Measurements from ENCODE around the gene NT5C2. TPM values are rescaled to one million over a fixed set of nuclear protein-coding genes. Genes with fewer than 3 reads are reported as not detected.
"Not testable (repeated sequence)": the region's sequence is repeated elsewhere in the genome, so short reads cannot be mapped to it uniquely, and the experiment has no call there.

Gene NT5C2
- total and polyA plus RNA-seq, 5 donors, result 23.3 to 46.1 (median 38.2) TPM

DNA sequence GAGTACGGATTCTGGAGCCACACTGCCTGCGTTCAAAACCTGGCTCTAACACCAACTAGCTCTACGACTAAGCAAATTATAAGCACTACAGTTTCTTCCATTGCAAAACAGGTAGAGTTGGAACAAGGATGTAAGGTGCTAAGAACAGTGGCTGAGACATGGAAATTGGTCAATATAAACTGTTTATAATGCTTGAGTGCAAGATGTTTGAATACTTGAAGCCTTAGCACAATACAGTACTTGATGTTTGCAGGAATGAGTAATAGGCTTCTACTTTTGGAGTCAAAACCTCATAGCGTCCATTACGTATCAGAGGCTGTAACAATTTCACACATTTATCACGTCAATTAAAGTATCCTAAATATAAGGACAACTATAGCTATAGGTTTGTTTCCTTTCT lies 6.9 kb downstream of the NT5C2 start:
- WGBS, result 75% methylated on average over 6 of the region's 6 CpGs

DNA sequence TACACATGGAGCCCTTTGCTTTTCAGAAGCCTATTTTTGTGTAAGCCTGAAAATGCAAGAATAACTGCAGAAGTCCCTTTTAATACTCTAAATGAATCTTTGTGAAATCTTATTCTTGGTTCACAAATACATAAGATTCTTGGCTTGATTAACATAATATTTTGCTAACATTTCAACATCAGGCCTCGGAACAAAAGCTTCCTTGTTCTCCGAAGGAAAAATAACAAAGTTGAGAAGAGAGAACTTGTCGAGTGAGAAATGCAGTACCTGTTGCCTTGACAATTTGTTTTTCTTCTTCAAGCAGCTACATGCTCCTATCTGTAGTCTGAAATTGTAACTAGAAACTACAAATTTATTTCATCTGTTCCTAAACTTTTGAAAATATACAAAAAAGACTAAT lies 8.5 kb downstream of the NT5C2 start:
- Histone ChIP-seq H3K27ac (ENCODE audit: low read length) (no peak overlapping the region), H3K9me3 (ENCODE audit: control insufficient read depth, low read length) (no peaks in the 10 kb centered on the region), H3K4me1 (ENCODE audit: control insufficient read depth, insufficient read depth, low read length) (peaks cover 8% of the 10 kb centered on the region), H3K4me3 (ENCODE audit: low read length) (no peak overlapping the region), H3K27me3 (ENCODE audit: control insufficient read depth, insufficient read depth) (no peaks in the 10 kb centered on the region)
- 31% methylated on average over 3 of the region's 3 CpGs for WGBS
- intact Hi-C loops (cut with DNase I), result no loop called here
- ATAC-seq (no peak), DNase-seq (no peak)

More for the DNA sequence above, 6.9 kb downstream of the NT5C2 start:
- peaks cover 8% of the 10 kb centered on the region for H3K4me1 ChIP-seq (ENCODE audit: control insufficient read depth, insufficient read depth, low read length)
- H3K27ac ChIP-seq (ENCODE audit: low read length), result no peak overlapping the region
- H3K4me3 ChIP-seq (ENCODE audit: low read length), result no peak overlapping the region
- intact Hi-C loops (cut with DNase I), result no loop called here
- H3K27me3 ChIP-seq (ENCODE audit: control insufficient read depth, insufficient read depth), result no peaks in the 10 kb centered on the region
- ATAC-seq, result no peak
- no peak for DNase-seq
- no peaks in the 10 kb centered on the region for H3K9me3 ChIP-seq (ENCODE audit: control insufficient read depth, low read length)

DNA sequence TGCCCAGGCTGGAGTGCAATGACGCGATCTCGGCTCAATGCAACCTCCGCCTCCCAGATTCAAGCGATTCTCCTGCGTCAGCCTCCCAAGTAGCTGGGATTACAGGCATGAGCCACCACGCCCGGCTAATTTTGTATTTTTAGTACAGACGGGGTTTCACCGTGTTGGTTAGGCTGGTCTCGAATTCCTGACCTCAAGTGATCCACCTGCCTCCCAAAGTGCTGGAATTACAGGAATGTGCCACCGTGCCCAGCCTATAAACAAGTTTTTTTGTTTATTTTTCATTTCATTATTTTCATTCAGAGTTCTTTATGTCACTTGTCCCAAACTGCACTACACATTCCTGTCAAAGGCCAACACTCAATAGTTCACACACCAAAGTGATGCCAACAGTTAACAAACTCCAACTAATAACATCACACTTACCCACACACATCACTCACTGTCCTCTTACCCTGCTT lies 9.1 kb downstream of the NT5C2 start:
- H3K4me3 ChIP-seq (ENCODE audit: low read length); H3K27ac ChIP-seq (ENCODE audit: low read length); intact Hi-C loops (cut with DNase I); DNase-seq; H3K27me3 ChIP-seq (ENCODE audit: control insufficient read depth, insufficient read depth); H3K4me1 ChIP-seq (ENCODE audit: control insufficient read depth, insufficient read depth, low read length); H3K9me3 ChIP-seq (ENCODE audit: control insufficient read depth, low read length); ATAC-seq: not testable (repeated sequence)
- WGBS, result 83% methylated on average over 12 of the region's 12 CpGs

DNA sequence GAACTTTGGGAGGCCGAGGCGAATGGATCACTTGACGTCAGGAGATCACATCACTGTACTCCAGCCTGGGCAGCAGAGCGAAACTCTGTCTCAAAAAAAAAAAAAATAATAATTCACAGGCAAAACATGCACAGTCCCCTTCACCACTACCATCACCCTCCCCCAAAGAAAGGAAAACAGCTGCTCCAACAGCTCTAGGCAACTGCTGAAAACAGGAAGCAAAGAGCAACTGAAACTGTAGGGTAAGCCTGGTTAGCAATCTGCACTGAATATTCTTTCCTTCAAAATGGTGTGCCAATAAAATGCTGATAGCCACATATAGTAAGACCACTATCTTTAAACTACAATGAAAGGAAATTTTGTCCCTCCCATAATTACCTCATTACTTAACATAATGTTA lies 11.8 kb downstream of the NT5C2 start:
- DNase-seq, result peak in 1 of 3 donors; percentile 40
- H3K4me3 ChIP-seq (ENCODE audit: low read length), result no peak overlapping the region
- ATAC-seq, result peak; percentile 65 to 82
- H3K4me1 ChIP-seq (ENCODE audit: control insufficient read depth, insufficient read depth, low read length), result peaks cover 6% of the 10 kb centered on the region
- WGBS, result 56% methylated on average over 4 of the region's 4 CpGs
- no peaks in the 10 kb centered on the region for H3K27me3 ChIP-seq (ENCODE audit: control insufficient read depth, insufficient read depth)
- H3K9me3 ChIP-seq (ENCODE audit: control insufficient read depth, low read length), result no peaks in the 10 kb centered on the region
- H3K27ac ChIP-seq (ENCODE audit: low read length), result no peak overlapping the region
- intact Hi-C loops (cut with DNase I), result no loop called here

DNA sequence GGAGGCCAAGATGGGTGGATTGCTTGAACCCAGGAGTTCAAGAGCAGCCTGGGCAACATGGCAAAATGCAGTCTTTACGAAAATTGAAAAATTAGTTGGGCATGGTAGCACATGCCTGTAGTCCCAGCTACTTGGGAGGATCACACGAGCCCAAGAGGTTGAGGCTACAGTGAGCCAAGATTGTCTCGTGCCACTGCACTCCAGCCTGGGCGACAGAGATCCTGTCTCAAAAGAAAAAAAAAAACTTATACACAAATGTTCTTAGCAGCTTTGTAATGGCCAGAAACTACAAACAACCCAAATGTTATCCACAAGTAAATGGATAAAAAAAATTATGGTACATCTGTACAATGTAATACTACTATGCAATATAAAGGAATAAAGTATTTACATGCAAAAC lies 12.6 kb downstream of the NT5C2 start:
- no peak for ATAC-seq
- no peak overlapping the region for H3K27ac ChIP-seq (ENCODE audit: low read length)
- intact Hi-C loops (cut with DNase I), result no loop called here
- WGBS, result 78% methylated on average over 4 of the region's 4 CpGs
- DNase-seq, result no peak
- H3K9me3 ChIP-seq (ENCODE audit: control insufficient read depth, low read length), result no peaks in the 10 kb centered on the region
- H3K4me1 ChIP-seq (ENCODE audit: control insufficient read depth, insufficient read depth, low read length), result peaks cover 3% of the 10 kb centered on the region
- H3K4me3 ChIP-seq (ENCODE audit: low read length), result no peak overlapping the region
- no peaks in the 10 kb centered on the region for H3K27me3 ChIP-seq (ENCODE audit: control insufficient read depth, insufficient read depth)

DNA sequence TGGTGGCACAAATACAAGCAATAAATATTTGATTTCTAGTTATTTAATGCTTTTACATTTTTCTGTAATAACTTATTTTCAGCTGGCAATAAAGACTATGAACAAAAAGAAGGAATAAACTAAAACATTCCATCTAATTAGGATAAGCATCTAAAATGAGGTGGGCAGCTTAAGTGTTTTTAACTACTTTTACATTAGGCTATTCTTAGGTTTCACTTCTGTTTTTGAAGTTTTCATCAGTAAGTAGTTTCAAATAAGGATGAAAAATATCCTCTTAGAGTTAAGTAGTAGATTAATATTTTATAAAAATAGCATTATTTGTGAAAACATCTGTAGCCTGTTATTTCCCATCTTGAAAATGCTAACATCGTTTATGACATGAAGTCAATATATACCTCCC lies 15.9 kb downstream of the NT5C2 start:
- Histone ChIP-seq H3K27me3 (ENCODE audit: control insufficient read depth, insufficient read depth) (no peaks in the 10 kb centered on the region), H3K9me3 (ENCODE audit: control insufficient read depth, low read length) (no peaks in the 10 kb centered on the region), H3K4me1 (ENCODE audit: control insufficient read depth, insufficient read depth, low read length) (no peaks in the 10 kb centered on the region), H3K27ac (ENCODE audit: low read length) (no peak overlapping the region), H3K4me3 (ENCODE audit: low read length) (no peak overlapping the region)
- no peak for DNase-seq
- intact Hi-C loops (cut with DNase I), result no loop called here
- no peak for ATAC-seq
- 58% methylated on average over 1 of the region's 1 CpG for WGBS

DNA sequence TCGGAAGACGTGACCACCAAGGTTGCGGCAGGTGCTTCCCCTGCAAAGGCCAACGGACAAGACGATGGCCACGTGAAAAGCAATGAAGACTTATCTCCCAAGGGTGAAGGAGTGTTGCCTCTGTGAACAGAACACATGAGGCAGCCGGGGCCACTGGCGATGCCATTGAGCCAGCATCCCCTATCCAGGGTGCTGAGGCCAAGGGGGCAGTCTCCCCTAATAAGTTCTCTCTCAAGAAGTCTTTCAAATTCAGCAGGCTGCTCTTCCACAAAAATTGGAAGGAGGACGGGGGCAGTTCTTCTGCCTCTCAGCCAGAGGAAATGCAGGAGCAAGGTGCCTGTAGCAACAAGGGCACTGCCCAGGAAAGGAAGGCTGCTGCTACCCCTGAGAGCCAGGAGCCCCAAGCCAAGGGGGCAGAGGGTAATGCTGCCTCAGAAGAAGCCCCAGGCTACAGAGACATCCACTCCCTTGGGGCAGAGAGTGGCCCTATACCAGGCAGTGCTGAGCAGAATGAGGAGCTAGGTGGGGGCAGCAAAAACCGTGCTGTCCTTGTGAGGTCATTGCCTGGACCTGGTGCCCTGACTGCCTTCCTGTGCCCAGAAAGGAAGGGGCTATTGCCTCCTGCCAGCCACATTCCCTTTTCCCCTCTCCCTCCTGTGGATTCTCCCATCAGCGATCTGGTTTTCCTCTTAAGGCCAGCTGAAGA lies 17.3 kb downstream of the NT5C2 start:
- WGBS, result 88% methylated on average over 11 of the region's 11 CpGs
- Histone ChIP-seq H3K27ac (ENCODE audit: low read length) (no peak overlapping the region), H3K9me3 (ENCODE audit: control insufficient read depth, low read length) (no peaks in the 10 kb centered on the region), H3K4me1 (ENCODE audit: control insufficient read depth, insufficient read depth, low read length) (no peaks in the 10 kb centered on the region), H3K27me3 (ENCODE audit: control insufficient read depth, insufficient read depth) (no peaks in the 10 kb centered on the region), H3K4me3 (ENCODE audit: low read length) (no peak overlapping the region)
- DNase-seq (no peak), ATAC-seq (peak in 1 of 2 donors; percentile 55)
- intact Hi-C loops (cut with DNase I), result no loop called here

DNA sequence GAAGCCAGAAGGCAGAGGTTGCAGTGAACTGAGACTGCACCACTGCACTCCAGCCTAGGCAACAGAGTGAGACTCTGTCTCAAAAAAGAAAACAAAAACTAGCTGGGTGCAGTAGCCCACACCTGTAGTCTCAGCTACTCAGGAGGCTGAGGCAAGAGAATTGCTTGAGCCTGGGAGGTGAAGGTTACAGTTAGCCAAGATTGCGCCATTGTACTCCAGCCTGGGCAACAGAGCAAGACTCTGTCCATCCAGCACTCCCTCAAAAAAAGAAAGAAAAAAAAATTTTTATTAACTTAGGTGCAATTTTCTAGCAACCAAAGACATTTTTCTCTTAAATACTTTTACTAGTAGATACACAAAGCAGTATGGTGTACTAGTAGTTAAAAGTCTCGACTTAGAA lies 18.7 kb downstream of the NT5C2 start:
- H3K4me3 ChIP-seq (ENCODE audit: low read length); ATAC-seq; H3K4me1 ChIP-seq (ENCODE audit: control insufficient read depth, insufficient read depth, low read length); intact Hi-C loops (cut with DNase I); H3K27ac ChIP-seq (ENCODE audit: low read length); DNase-seq; H3K27me3 ChIP-seq (ENCODE audit: control insufficient read depth, insufficient read depth); H3K9me3 ChIP-seq (ENCODE audit: control insufficient read depth, low read length): not testable (repeated sequence)
- WGBS, result 97% methylated on average over 2 of the region's 2 CpGs

DNA sequence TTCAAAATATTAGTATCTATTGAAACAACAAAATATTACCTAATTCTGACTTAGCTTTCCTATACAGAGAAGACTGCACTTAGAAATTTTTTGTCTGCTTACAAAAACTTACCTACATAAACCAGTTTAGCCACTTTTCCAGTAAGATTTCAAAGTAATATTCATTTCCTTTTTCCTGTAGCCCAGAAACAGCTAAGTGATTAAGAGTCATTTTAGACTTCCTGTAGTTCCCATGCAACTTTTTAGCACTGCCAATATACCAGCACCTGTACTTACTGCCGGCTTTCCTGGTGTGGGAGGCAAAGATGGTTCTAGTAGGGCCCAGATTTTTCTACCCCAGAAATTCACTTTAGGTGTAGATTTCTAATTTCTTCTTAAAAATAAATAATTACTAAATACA lies 21.8 kb downstream of the NT5C2 start:
- Histone ChIP-seq H3K4me1 (ENCODE audit: control insufficient read depth, insufficient read depth, low read length) (no peaks in the 10 kb centered on the region), H3K9me3 (ENCODE audit: control insufficient read depth, low read length) (no peaks in the 10 kb centered on the region), H3K27me3 (ENCODE audit: control insufficient read depth, insufficient read depth) (no peaks in the 10 kb centered on the region), H3K27ac (ENCODE audit: low read length) (no peak overlapping the region), H3K4me3 (ENCODE audit: low read length) (no peak overlapping the region)
- DNase-seq (no peak), ATAC-seq (no peak)
- intact Hi-C loops (cut with DNase I), result no loop called here
- WGBS, result 64% methylated on average over 1 of the region's 1 CpG

DNA sequence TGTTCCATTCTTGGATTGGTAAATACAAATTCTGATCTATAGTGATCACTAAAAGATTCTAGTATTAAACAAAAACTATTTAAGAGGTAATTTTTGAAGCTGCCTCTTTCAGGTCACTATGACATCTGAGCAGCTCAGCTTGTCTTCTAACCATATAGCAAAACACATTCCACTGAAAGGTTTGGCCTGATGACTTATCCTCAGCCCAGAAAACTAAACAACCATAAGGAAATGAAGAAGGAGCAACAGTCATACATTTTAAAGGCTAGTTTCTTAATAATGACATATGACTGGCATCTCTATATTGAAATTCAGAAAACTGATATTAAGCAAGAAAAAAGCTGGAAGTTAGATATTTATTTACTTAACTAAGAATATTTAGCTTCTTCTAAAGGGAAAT lies 24.6 kb downstream of the NT5C2 start:
- intact Hi-C loops (cut with DNase I), result no loop called here

DNA sequence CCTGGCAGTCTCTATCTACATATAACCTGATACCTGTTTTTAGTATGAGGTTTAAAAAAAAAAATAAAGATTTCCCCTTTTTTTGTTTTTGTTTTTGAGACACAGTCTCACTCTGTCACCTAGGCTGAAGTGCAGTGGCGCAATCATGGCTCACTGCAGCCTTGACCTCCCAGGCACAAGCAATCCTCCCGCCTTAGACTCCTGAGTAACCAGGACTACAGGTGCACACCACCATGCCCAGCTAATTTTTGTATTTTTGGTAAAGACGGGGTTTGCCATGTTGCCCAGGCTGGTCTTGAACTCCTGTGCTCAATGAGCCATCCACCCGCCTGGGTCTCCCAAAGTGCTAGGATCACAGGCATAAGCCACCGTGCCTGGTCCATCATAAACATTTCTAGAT lies 25.5 kb downstream of the NT5C2 start:
- H3K27ac ChIP-seq (ENCODE audit: low read length); intact Hi-C loops (cut with DNase I); H3K9me3 ChIP-seq (ENCODE audit: control insufficient read depth, low read length); DNase-seq; ATAC-seq; H3K27me3 ChIP-seq (ENCODE audit: control insufficient read depth, insufficient read depth); H3K4me1 ChIP-seq (ENCODE audit: control insufficient read depth, insufficient read depth, low read length); H3K4me3 ChIP-seq (ENCODE audit: low read length): not testable (repeated sequence)
- 98% methylated on average over 5 of the region's 5 CpGs for WGBS

More for the DNA sequence above, 24.6 kb downstream of the NT5C2 start:
- Histone ChIP-seq H3K27ac (ENCODE audit: low read length) (no peak overlapping the region), H3K4me1 (ENCODE audit: control insufficient read depth, insufficient read depth, low read length) (no peaks in the 10 kb centered on the region), H3K27me3 (ENCODE audit: control insufficient read depth, insufficient read depth) (no peaks in the 10 kb centered on the region), H3K9me3 (ENCODE audit: control insufficient read depth, low read length) (no peaks in the 10 kb centered on the region), H3K4me3 (ENCODE audit: low read length) (no peak overlapping the region)
- ATAC-seq (no peak), DNase-seq (no peak)

DNA sequence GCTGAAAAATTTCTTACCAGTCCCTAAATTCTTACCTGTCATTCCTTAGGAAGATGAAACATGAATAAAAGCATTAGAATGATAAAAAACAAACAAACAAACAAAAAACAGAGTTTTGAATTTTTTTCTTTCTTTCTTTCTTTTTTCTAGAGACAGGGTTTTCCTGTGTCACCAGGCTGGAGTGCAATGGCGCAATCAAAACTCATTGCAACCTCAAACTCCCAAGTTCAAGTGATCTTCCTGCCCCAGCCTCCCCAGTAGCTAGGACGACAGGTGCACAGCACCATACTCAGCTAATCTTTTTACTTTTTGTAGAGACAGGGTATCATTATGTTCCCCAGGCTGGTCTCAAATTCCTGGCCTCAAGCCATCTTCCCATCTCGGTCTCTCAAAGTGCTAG lies 26.5 kb downstream of the NT5C2 start:
- DNase-seq, result no peak
- intact Hi-C loops (cut with DNase I), result no loop called here
- Histone ChIP-seq H3K4me1 (ENCODE audit: control insufficient read depth, insufficient read depth, low read length) (no peaks in the 10 kb centered on the region), H3K27ac (ENCODE audit: low read length) (no peak overlapping the region), H3K27me3 (ENCODE audit: control insufficient read depth, insufficient read depth) (no peaks in the 10 kb centered on the region), H3K9me3 (ENCODE audit: control insufficient read depth, low read length) (no peaks in the 10 kb centered on the region), H3K4me3 (ENCODE audit: low read length) (no peak overlapping the region)
- no peak for ATAC-seq
- 91% methylated on average over 3 of the region's 3 CpGs for WGBS

Data from right cardiac atrium (tissue), 5 donors.